ENCODE data around the gene ADARB2.

Gene ADARB2

GRCh38 chr10:1191752-1192151, 545.6 kb downstream of the ADARB2 start:
- CTCF ChIA-PET, result no interaction called here
- TF ChIP-seq CTCF (IDR thresholded peaks at IDR 0.05; ENCODE audit: insufficient read depth, low read length, missing control alignments), result no peak
- POLR2A ChIA-PET, result no interaction called here
- no peak for DNase-seq (ENCODE audit: low read depth, low spot score)
- H3K4me3 ChIP-seq (ENCODE audit: low read depth, low read length), result no peak overlapping the region

- POLR2A ChIA-PET, result no interaction called here
- CTCF ChIA-PET, result no interaction called here
- H3K4me3 ChIP-seq (ENCODE audit: low read depth, low read length), result no peak overlapping the region
- TF ChIP-seq CTCF (IDR thresholded peaks at IDR 0.05; ENCODE audit: insufficient read depth, low read length, missing control alignments), result no peak
- DNase-seq (ENCODE audit: low read depth, low spot score), result no peak
Observed at GRCh38 chr10:1190791-1191490, 546.4 kb downstream of the ADARB2 start.

- ChIA-PET POLR2A (no interaction called here), CTCF (no interaction called here)
- no peak overlapping the region for H3K4me3 ChIP-seq (ENCODE audit: low read depth, low read length)
- TF ChIP-seq CTCF (IDR thresholded peaks at IDR 0.05; ENCODE audit: insufficient read depth, low read length, missing control alignments), result no peak
- DNase-seq (ENCODE audit: low read depth, low spot score), result no peak
Observed at GRCh38 chr10:1190052-1190395, 547.3 kb downstream of the ADARB2 start.

- no peak for TF ChIP-seq CTCF (IDR thresholded peaks at IDR 0.05; ENCODE audit: insufficient read depth, low read length, missing control alignments)
- POLR2A ChIA-PET, result no interaction called here
- CTCF ChIA-PET, result no interaction called here
- no peak overlapping the region for H3K4me3 ChIP-seq (ENCODE audit: low read depth, low read length)
- DNase-seq (ENCODE audit: low read depth, low spot score), result no peak
Observed at GRCh38 chr10:1189166-1190051, 547.9 kb downstream of the ADARB2 start.

GRCh38 chr10:1188558-1189135, 548.7 kb downstream of the ADARB2 start:
- no peak overlapping the region for H3K4me3 ChIP-seq (ENCODE audit: low read depth, low read length)
- no peak for TF ChIP-seq CTCF (IDR thresholded peaks at IDR 0.05; ENCODE audit: insufficient read depth, low read length, missing control alignments)
- no peak for DNase-seq (ENCODE audit: low read depth, low spot score)
- ChIA-PET CTCF (no interaction called here), POLR2A (no interaction called here)

- ChIA-PET POLR2A (no interaction called here), CTCF (no interaction called here)
- TF ChIP-seq CTCF (IDR thresholded peaks at IDR 0.05; ENCODE audit: insufficient read depth, low read length, missing control alignments), result no peak
- no peak for DNase-seq (ENCODE audit: low read depth, low spot score)
- no peak overlapping the region for H3K4me3 ChIP-seq (ENCODE audit: low read depth, low read length)
Observed at GRCh38 chr10:1187855-1188557, 549.3 kb downstream of the ADARB2 start.

All from AG04449 (cell line).